ENCODE measurements around the gene RNPS1. TPM values are rescaled to one million over a fixed set of nuclear protein-coding genes. Genes with fewer than 3 reads are reported as not detected.

RNPS1 gene
- total and polyA plus RNA-seq, 9 of the 15 experiments (the other 6 are each of a cell fraction or from before 2014, with no cell fraction given): 44.9 to 338 (median 202) TPM

DNA sequence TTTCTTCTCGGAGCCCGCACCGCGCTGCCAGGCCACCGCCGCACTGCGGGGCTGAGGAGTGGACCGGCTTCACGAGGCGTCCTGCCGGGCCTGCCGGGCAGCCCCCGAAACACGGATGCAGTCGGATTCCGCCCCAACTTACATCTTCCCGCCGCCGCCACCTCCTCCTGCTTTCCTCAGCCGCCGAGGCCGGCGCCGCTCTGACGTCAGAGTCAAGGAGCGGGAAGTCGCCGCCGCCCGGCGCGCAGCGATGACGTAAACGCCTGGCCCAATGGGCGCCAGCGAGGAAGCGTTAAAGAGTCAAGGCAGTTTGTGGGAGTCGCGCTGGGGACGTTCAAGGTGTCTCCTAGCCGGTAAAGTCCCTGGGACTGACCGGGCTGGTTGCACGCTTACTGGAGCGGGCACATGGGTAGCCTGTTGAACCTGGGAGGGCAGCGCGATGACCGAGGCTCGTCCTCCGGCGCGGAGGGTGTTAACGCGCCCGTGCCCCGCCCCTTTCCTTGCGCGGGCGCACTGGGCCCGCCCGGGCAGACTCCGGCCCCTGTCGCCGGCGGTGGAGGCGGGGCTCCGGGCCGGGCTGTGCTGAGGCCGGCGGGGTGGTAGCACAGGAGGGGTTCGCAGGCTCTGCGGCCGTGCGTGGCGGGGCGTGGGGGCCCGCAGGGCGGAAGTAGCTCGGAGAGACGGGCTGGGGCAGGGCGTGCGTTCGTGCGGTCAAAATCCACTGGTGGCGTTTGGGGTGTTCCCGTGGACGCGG, at the start of gene RNPS1 (continued):
- TF ChIP-seq, protein P1, sequence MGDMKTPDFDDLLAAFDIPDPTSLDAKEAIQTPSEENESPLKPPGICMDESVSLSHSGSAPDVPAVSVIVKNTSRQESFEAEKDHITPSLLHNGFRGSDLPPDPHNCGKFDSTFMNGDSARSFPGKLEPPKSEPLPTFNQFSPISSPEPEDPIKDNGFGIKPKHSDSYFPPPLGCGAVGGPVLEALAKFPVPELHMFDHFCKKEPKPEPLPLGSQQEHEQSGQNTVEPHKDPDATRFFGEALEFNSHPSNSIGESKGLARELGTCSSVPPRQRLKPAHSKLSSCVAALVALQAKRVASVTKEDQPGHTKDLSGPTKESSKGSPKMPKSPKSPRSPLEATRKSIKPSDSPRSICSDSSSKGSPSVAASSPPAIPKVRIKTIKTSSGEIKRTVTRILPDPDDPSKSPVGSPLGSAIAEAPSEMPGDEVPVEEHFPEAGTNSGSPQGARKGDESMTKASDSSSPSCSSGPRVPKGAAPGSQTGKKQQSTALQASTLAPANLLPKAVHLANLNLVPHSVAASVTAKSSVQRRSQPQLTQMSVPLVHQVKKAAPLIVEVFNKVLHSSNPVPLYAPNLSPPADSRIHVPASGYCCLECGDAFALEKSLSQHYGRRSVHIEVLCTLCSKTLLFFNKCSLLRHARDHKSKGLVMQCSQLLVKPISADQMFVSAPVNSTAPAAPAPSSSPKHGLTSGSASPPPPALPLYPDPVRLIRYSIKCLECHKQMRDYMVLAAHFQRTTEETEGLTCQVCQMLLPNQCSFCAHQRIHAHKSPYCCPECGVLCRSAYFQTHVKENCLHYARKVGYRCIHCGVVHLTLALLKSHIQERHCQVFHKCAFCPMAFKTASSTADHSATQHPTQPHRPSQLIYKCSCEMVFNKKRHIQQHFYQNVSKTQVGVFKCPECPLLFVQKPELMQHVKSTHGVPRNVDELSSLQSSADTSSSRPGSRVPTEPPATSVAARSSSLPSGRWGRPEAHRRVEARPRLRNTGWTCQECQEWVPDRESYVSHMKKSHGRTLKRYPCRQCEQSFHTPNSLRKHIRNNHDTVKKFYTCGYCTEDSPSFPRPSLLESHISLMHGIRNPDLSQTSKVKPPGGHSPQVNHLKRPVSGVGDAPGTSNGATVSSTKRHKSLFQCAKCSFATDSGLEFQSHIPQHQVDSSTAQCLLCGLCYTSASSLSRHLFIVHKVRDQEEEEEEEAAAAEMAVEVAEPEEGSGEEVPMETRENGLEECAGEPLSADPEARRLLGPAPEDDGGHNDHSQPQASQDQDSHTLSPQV (IDR thresholded peaks at IDR 0.05): no peak
- TF ChIP-seq ZNF175 (CRISPR knock-in tag; IDR thresholded peaks at IDR 0.05; ENCODE audit: low read depth) (0 out of 2 replicates have a peak, but pooled peaks have one; percentile 41), ZNF57 (CRISPR knock-in tag; IDR thresholded peaks at IDR 0.05) (no peak), MTF1 (CRISPR knock-in tag; IDR thresholded peaks at IDR 0.05; ENCODE audit: borderline replicate concordance) (no peak), GTF2A2 (tag; IDR thresholded peaks at IDR 0.05) (no peak), MAFK (IDR thresholded peaks at IDR 0.05; ENCODE audit: low read length) (no peak), NONO (IDR thresholded peaks at IDR 0.05; ENCODE audit: low read depth in 2 of 2, low read length in 1 of 2) (peak; percentile 57 to 95; a peak in 3 of 4 replicates), U2AF2 (optimal IDR thresholded peaks at IDR 0.05; ENCODE audit: low read depth, low read length) (no peak), HLTF (IDR thresholded peaks at IDR 0.05) (peak; percentile 87; the same call in 1 of the 2 replicates), STAG1 (CRISPR knock-in tag; IDR thresholded peaks at IDR 0.05; ENCODE audit: borderline replicate concordance) (no peak; the same call in 1 of the 2 replicates), RHOXF2B (CRISPR knock-in tag; conservative IDR thresholded peaks at IDR 0.05) (no peak), ELF2 (CRISPR knock-in tag; IDR thresholded peaks at IDR 0.05) (peak; percentile 96), TBP (optimal IDR thresholded peaks at IDR 0.05; ENCODE audit: low read depth, low read length) (peak; percentile 83)
- TF ChIP-seq, protein P2, sequence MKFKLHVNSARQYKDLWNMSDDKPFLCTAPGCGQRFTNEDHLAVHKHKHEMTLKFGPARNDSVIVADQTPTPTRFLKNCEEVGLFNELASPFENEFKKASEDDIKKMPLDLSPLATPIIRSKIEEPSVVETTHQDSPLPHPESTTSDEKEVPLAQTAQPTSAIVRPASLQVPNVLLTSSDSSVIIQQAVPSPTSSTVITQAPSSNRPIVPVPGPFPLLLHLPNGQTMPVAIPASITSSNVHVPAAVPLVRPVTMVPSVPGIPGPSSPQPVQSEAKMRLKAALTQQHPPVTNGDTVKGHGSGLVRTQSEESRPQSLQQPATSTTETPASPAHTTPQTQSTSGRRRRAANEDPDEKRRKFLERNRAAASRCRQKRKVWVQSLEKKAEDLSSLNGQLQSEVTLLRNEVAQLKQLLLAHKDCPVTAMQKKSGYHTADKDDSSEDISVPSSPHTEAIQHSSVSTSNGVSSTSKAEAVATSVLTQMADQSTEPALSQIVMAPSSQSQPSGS (CRISPR knock-in tag; IDR thresholded peaks at IDR 0.05): no peak; the same call in 1 of the 2 replicates
- TF ChIP-seq, protein P3, sequence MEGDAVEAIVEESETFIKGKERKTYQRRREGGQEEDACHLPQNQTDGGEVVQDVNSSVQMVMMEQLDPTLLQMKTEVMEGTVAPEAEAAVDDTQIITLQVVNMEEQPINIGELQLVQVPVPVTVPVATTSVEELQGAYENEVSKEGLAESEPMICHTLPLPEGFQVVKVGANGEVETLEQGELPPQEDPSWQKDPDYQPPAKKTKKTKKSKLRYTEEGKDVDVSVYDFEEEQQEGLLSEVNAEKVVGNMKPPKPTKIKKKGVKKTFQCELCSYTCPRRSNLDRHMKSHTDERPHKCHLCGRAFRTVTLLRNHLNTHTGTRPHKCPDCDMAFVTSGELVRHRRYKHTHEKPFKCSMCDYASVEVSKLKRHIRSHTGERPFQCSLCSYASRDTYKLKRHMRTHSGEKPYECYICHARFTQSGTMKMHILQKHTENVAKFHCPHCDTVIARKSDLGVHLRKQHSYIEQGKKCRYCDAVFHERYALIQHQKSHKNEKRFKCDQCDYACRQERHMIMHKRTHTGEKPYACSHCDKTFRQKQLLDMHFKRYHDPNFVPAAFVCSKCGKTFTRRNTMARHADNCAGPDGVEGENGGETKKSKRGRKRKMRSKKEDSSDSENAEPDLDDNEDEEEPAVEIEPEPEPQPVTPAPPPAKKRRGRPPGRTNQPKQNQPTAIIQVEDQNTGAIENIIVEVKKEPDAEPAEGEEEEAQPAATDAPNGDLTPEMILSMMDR (IDR thresholded peaks at IDR 0.05 in 2 of 3, conservative IDR thresholded peaks at IDR 0.05 in 1 of 3; ENCODE audit: insufficient read depth in 2 of 3, low read depth in 1 of 3, low read length in 3 of 3): no peak
- TF ChIP-seq, protein P4, sequence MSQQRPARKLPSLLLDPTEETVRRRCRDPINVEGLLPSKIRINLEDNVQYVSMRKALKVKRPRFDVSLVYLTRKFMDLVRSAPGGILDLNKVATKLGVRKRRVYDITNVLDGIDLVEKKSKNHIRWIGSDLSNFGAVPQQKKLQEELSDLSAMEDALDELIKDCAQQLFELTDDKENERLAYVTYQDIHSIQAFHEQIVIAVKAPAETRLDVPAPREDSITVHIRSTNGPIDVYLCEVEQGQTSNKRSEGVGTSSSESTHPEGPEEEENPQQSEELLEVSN (IDR thresholded peaks at IDR 0.05; ENCODE audit: borderline replicate concordance in 1 of 2, extremely low read depth in 1 of 2, insufficient read depth in 1 of 2, insufficient read length in 1 of 2, low read depth in 1 of 2, low read length in 1 of 2, poor library complexity in 1 of 2, severe bottlenecking in 1 of 2): peak; percentile 77 to 86
- TF ChIP-seq, protein P5, sequence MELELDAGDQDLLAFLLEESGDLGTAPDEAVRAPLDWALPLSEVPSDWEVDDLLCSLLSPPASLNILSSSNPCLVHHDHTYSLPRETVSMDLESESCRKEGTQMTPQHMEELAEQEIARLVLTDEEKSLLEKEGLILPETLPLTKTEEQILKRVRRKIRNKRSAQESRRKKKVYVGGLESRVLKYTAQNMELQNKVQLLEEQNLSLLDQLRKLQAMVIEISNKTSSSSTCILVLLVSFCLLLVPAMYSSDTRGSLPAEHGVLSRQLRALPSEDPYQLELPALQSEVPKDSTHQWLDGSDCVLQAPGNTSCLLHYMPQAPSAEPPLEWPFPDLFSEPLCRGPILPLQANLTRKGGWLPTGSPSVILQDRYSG (tag; conservative IDR thresholded peaks at IDR 0.05; ENCODE audit: low read depth): no peak

All from K562 (cell line).